Activated B cell treated with CpG ODN at 0.5 μM for 24 hours (primary cell): Measurements from ENCODE around the gene PIGV. TPM values are rescaled to one million over a fixed set of nuclear protein-coding genes. Genes with fewer than 3 reads are reported as not detected.

Source experiments
- ATAC-seq: fragments of 200-7000 bp; cut with Tn5 transposase; one replicate; pipeline ENCODE4 v1.10.0; 2021; ENCODE audit warnings: low read depth, mild to moderate bottlenecking, moderate library complexity
- CTCF ChIA-PET: fragments of 350-600 bp; sonication (Branson Sonifier 250); formaldehyde crosslinking; loops from one replicate; lab custom pipeline; 2021; ENCODE audit warnings: antibody characterized with exemption; lab: Charles Lee
- POLR2A ChIA-PET: fragments of 350-600 bp; sonication (Branson Sonifier 250); formaldehyde crosslinking; loops from one replicate; lab custom pipeline; 2021; ENCODE audit warnings: antibody characterized with exemption; lab: Charles Lee
- DNase-seq: peaks from one replicate; pipeline ENCODE4 v3.0.0; 2022
- H3K27ac Mint-ChIP-seq: one replicate; pipeline ENCODE4 v1.8.0; 2020; ENCODE audit warnings: mixed read lengths
- H3K27me3 Mint-ChIP-seq: one replicate; pipeline ENCODE4 v1.8.0; 2021; ENCODE audit warnings: mixed read lengths
- H3K36me3 Mint-ChIP-seq: one replicate; pipeline ENCODE4 v1.8.0; 2021; ENCODE audit warnings: low read depth, mixed read lengths
- H3K4me1 Mint-ChIP-seq: one replicate; pipeline ENCODE4 v1.8.0; 2021; ENCODE audit warnings: mixed read lengths
- H3K4me3 Mint-ChIP-seq: one replicate; pipeline ENCODE4 v1.8.0; 2020; ENCODE audit warnings: mild to moderate bottlenecking, mixed read lengths
- H3K9me3 Mint-ChIP-seq: one replicate; pipeline ENCODE4 v1.8.0; 2020; ENCODE audit warnings: mixed read lengths
- intact Hi-C: fragments of 100-400 bp; cut with micrococcal nuclease; formaldehyde crosslinking; loops from one replicate; pipeline ENCODE4 v1.15.1; 2024
- total RNA-seq: library from RNA; stranded (reverse); gene quantifications from 2 replicates; pipeline ENCODE4 v1.2.3, GENCODE V29; 2022
- TF ChIP-seq, protein P1 (sequence below): fragments of 200-600 bp; IDR thresholded peaks from one replicate; pipeline ENCODE4 v1.8.0; 2022; ENCODE audit warnings: antibody characterized with exemption, mild to moderate bottlenecking

The PIGV gene
- total RNA-seq, 1 donor from 2014 or later, result 35.4 TPM

DNA sequence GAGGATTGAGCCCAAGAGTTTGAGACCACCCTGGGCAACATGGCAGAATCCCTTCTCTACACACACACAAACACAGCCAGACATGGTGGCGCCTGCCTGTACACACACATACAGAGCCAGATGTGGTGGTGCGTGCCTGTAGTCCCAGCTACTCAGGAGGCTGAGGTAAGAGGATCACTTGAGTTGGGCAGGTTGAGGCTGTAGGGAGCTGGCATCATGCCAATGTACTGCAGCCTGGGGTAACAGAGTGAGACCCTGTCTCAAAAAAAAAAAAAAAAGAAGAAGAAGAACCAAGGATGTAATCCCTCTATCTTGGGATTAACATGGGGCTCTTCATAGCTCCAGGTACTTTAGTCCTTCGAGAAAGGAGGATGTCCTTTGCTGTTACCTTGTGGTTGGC, 29.4 kb upstream of the PIGV start:
- H3K4me3 Mint-ChIP-seq, result no peak overlapping the region
- intact Hi-C loops, result no loop called here
- ChIA-PET POLR2A (interaction anchor here (0.7 to 1.1 kb wide), 2 partner anchors 15 to 28 kb away, joined by 4 to 5 read pairs; no protein-coding TSS in a partner anchor), CTCF (no interaction called here)
- no peak for DNase-seq
- H3K9me3 Mint-ChIP-seq, result no peaks in the 10 kb centered on the region
- ATAC-seq, result no peak
- H3K36me3 Mint-ChIP-seq, result peaks cover 65% of the 10 kb centered on the region
- TF ChIP-seq, protein P1, sequence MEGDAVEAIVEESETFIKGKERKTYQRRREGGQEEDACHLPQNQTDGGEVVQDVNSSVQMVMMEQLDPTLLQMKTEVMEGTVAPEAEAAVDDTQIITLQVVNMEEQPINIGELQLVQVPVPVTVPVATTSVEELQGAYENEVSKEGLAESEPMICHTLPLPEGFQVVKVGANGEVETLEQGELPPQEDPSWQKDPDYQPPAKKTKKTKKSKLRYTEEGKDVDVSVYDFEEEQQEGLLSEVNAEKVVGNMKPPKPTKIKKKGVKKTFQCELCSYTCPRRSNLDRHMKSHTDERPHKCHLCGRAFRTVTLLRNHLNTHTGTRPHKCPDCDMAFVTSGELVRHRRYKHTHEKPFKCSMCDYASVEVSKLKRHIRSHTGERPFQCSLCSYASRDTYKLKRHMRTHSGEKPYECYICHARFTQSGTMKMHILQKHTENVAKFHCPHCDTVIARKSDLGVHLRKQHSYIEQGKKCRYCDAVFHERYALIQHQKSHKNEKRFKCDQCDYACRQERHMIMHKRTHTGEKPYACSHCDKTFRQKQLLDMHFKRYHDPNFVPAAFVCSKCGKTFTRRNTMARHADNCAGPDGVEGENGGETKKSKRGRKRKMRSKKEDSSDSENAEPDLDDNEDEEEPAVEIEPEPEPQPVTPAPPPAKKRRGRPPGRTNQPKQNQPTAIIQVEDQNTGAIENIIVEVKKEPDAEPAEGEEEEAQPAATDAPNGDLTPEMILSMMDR, result no peak
- H3K27me3 Mint-ChIP-seq, result no peaks in the 10 kb centered on the region
- no peak overlapping the region for H3K27ac Mint-ChIP-seq
- H3K4me1 Mint-ChIP-seq, result peaks cover 12% of the 10 kb centered on the region

DNA sequence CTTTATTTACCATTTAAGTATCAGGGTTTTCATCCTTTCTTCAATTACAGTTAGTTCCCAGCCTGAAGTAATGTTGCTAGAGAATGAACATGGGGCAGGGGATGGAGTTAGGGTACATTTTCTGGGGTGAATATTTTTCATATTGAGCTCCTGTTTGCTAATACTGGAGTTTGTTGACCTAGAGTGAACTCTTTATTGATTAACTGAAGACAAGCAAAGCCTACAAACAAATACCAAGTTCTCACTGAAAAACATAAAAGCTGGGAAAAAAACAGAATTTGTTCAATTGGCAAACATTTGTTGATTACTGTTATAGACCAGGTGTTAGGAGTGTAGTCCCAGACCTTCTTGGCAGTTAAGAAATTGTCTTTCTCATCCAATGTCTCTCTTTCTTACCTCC, 28.2 kb upstream of the PIGV start:
- ATAC-seq, result no peak
- no peak overlapping the region for H3K4me3 Mint-ChIP-seq
- H3K36me3 Mint-ChIP-seq, result peaks cover 72% of the 10 kb centered on the region
- peaks cover 9% of the 10 kb centered on the region for H3K4me1 Mint-ChIP-seq
- H3K27me3 Mint-ChIP-seq, result no peaks in the 10 kb centered on the region
- no peaks in the 10 kb centered on the region for H3K9me3 Mint-ChIP-seq
- DNase-seq, result no peak
- H3K27ac Mint-ChIP-seq, result peak overlapping the region; percentile 16
- ChIA-PET POLR2A (interaction anchor here (1.5 kb wide), 1 partner anchor 14 kb away, joined by 3 read pairs; no protein-coding TSS in a partner anchor), CTCF (interaction anchor here (1.0 kb wide), 1 partner anchor 29 kb away, joined by 5 read pairs; no protein-coding TSS in a partner anchor)
- intact Hi-C loops, result no loop called here
- TF ChIP-seq, protein P1, result no peak

DNA sequence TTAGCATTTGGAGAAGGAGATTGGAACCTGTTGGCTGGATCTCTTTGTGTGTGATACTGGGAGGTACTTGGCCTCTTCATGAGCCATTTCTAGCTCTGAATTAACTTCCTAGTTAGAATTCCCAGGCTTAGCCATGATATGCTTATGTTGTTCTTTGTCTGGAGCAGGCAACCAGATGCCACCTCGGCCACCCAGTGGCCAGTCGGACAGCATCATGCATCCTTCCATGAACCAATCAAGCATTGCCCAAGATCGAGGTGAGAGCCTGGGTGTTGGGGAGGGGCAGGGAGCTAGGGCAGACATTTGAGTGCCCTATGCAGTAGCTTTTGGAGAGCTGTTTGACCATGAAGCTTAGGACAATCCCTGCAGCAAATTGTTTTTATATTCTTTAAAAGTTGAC, 26.5 kb upstream of the PIGV start:
- no peaks in the 10 kb centered on the region for H3K27me3 Mint-ChIP-seq
- H3K4me1 Mint-ChIP-seq, result peaks cover 5% of the 10 kb centered on the region
- ATAC-seq (no peak), DNase-seq (no peak)
- TF ChIP-seq, protein P1, result no peak
- intact Hi-C loops, result no loop called here
- H3K4me3 Mint-ChIP-seq, result no peak overlapping the region
- ChIA-PET CTCF (interaction anchor here (0.8 to 1.5 kb wide), 2 partner anchors 63 to 84 kb away, joined by 3 read pairs; no protein-coding TSS in a partner anchor), POLR2A (interaction anchor here (0.6 kb wide), 2 partner anchors 13 to 195 kb away, joined by 3 to 4 read pairs; no protein-coding TSS in a partner anchor)
- no peaks in the 10 kb centered on the region for H3K9me3 Mint-ChIP-seq
- peaks cover 78% of the 10 kb centered on the region for H3K36me3 Mint-ChIP-seq
- no peak overlapping the region for H3K27ac Mint-ChIP-seq

DNA sequence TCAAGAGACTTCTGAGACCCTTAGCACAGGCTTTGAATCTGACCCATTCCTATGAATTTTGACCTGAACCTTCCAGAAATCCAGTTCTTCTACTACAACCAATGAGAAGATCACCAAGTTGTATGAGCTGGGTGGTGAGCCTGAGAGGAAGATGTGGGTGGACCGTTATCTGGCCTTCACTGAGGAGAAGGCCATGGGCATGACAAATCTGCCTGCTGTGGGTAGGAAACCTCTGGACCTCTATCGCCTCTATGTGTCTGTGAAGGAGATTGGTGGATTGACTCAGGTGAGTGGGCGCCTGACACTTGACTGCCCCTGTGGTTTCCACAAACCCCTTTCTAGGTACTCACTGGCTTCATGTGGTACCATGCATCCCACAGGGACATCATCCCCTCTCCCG, 20.0 kb upstream of the PIGV start:
- H3K4me1 Mint-ChIP-seq, result peaks cover 5% of the 10 kb centered on the region
- ATAC-seq (no peak), DNase-seq (no peak)
- no peaks in the 10 kb centered on the region for H3K9me3 Mint-ChIP-seq
- H3K36me3 Mint-ChIP-seq, result peaks cover 96% of the 10 kb centered on the region
- intact Hi-C loops, result no loop called here
- no peak overlapping the region for H3K4me3 Mint-ChIP-seq
- H3K27ac Mint-ChIP-seq, result no peak overlapping the region
- CTCF ChIA-PET, result no interaction called here
- POLR2A ChIA-PET, result interaction anchor here (1.8 kb wide), 1 partner anchor 70 kb away, joined by 4 read pairs; no protein-coding TSS in a partner anchor
- TF ChIP-seq, protein P1, result no peak
- no peaks in the 10 kb centered on the region for H3K27me3 Mint-ChIP-seq

DNA sequence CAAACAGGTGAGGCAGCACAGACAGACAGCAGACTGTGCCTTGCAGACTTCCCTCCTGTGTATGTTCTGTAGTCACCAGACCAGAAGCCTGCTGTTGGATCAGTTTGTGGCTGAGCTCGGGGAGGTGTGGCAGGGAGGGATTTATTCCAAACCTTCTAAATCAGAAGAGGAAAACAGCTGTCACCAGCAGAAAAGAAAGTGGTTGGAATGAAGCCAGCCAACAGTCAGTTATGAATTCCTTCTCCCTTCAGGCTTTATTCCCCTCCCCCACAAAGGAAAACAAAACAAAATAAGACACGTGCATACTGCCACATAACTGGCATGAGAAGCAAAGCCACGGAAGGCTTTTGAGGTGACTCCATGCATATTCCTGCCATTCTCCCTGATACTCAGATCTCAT, 19.0 kb upstream of the PIGV start:
- TF ChIP-seq, protein P1, result no peak
- no peaks in the 10 kb centered on the region for H3K27me3 Mint-ChIP-seq
- ChIA-PET POLR2A (interaction anchor here (0.6 to 0.7 kb wide), 2 partner anchors 19 to 150 kb away, joined by 3 to 4 read pairs; partner anchors contain the start of gene PIGV), CTCF (no interaction called here)
- no peaks in the 10 kb centered on the region for H3K9me3 Mint-ChIP-seq
- DNase-seq (no peak), ATAC-seq (no peak)
- intact Hi-C loops, result no loop called here
- H3K4me3 Mint-ChIP-seq, result no peak overlapping the region
- H3K27ac Mint-ChIP-seq, result no peak overlapping the region
- H3K36me3 Mint-ChIP-seq, result peaks cover 96% of the 10 kb centered on the region
- peaks cover 5% of the 10 kb centered on the region for H3K4me1 Mint-ChIP-seq
